Measurements from ENCODE around the gene SLC35G6. TPM values are rescaled to one million over a fixed set of nuclear protein-coding genes. Genes with fewer than 3 reads are reported as not detected.

Gene SLC35G6
- total and polyA plus RNA-seq, 2 of the 13 experiments (the other 11 are each of a cell fraction or from before 2014, with no cell fraction given), result 0.07 TPM; not detected in 1

DNA sequence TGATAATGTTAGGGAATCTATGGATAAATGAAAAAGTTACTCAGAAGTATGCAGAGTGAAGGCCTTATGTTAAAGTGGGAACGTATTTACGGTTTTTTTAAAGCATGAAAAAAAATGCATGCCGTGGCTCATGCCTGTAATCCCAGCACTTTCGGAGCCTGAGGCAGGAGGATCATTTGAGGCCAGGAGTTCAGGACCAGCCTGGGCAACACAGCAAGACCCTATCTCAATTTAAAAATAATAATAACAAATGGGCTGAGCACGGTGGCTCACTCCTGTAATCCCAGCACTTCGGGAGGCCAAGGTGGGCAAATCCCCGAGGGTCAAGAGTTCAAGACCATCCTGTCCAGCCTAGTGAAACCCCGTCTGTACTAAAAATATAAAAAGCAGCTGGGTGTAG lies 8.9 kb downstream of the SLC35G6 start (continued):
- TF ChIP-seq TFAP4 (IDR thresholded peaks at IDR 0.05; ENCODE audit: borderline replicate concordance, low read depth), result no peak

DNA sequence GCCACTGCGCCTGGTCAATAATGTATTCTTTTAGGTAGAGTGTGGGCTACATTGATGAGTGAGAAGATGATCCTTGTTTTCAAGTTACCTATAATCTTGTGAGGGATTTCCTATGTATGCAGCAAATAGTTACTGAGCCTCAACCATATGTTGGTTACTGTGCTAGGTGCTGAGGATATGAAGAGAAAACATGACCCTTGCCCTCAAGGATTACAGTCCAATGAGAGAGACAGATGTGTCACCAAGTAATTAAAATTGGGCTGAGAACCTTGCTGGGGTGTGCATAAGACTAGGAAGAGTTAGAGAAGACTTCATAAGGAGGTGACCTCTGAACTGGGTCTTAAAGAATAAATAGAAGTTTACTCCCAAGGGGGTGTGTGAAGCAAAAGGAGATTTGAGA lies 10.3 kb downstream of the SLC35G6 start:
- peaks cover 60% of the 10 kb centered on the region for H3K4me1 ChIP-seq (ENCODE audit: insufficient read depth, low read length)
- H3K27me3 ChIP-seq (ENCODE audit: control insufficient read depth in 1 of 2, insufficient read depth in 2 of 2, low read length in 2 of 2), result no peaks in the 10 kb centered on the region
- BruUV-seq (replicated peaks), result no TSS peak
- FAIRE-seq (no peak), ATAC-seq (no peak), DNase-seq (ENCODE audit: low spot score) (no peak)
- TF ChIP-seq HNF4A (CRISPR knock-in tag; IDR thresholded peaks at IDR 0.05) (peak; percentile 40; the same call in 1 of the 2 replicates), HMG20A (CRISPR knock-in tag; IDR thresholded peaks at IDR 0.05; ENCODE audit: borderline replicate concordance) (no peak), SPEN (CRISPR knock-in tag; IDR thresholded peaks at IDR 0.05; ENCODE audit: low read depth) (no peak)
- TF ChIP-seq, protein P1, sequence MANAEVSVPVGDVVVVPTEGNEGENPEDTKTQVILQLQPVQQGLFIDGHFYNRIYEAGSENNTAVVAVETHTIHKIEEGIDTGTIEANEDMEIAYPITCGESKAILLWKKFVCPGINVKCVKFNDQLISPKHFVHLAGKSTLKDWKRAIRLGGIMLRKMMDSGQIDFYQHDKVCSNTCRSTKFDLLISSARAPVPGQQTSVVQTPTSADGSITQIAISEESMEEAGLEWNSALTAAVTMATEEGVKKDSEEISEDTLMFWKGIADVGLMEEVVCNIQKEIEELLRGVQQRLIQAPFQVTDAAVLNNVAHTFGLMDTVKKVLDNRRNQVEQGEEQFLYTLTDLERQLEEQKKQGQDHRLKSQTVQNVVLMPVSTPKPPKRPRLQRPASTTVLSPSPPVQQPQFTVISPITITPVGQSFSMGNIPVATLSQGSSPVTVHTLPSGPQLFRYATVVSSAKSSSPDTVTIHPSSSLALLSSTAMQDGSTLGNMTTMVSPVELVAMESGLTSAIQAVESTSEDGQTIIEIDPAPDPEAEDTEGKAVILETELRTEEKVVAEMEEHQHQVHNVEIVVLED (CRISPR knock-in tag; IDR thresholded peaks at IDR 0.05; ENCODE audit: borderline replicate concordance), result no peak
- H3K9ac ChIP-seq (ENCODE audit: insufficient read depth, low read depth, low read length), result no peak overlapping the region
- H3K4me3 ChIP-seq (replicated peaks in 1 of 3; ENCODE audit: insufficient read depth in 1 of 3, low read depth in 2 of 3, low read length in 3 of 3), result no peak overlapping the region
- no peak overlapping the region; the same call in 1 of the 2 replicates for H3K4me2 ChIP-seq (ENCODE audit: low read depth, low read length)
- H2AFZ ChIP-seq (ENCODE audit: low read length), result no peak overlapping the region
- H3K27ac ChIP-seq (ENCODE audit: extremely low read length, insufficient read depth, low read length), result no peak overlapping the region
- peaks cover 8 to 38% of the 10 kb centered on the region in 2 experiments; a peak in 4 of 5 replicates for H3K36me3 ChIP-seq (replicated peaks in 1 of 2; ENCODE audit: control insufficient read depth in 1 of 2, insufficient read depth in 2 of 2, low read length in 2 of 2)
- intact Hi-C loops (cut with micrococcal nuclease; ENCODE audit: unreplicated experiment), result no loop called here
- CTCF ChIA-PET (ENCODE audit: low intra/inter-chr PET ratio, low total read pairs), result no interaction called here
- POLR2A ChIA-PET, result no interaction called here
- in situ Hi-C loops (cut with HindIII; ENCODE audit: extremely low pct_ligation_motif_present, low pct_unique_long_range_greater_than_20kb), result no loop called here
- H3K9me3 ChIP-seq (ENCODE audit: low read length), result no peaks in the 10 kb centered on the region
- peaks cover 72% of the 10 kb centered on the region for H4K20me1 ChIP-seq (ENCODE audit: insufficient read depth, low read length)
- peaks cover 84% of the 10 kb centered on the region for H3K79me2 ChIP-seq (ENCODE audit: insufficient read depth, low read length)
- WGBS (ENCODE audit: low lambda C conversion rate), result 100% methylated on average over 1 of the region's 1 CpG

All from HepG2 (cell line).